ENCODE measurements around the gene ACAP3.

DNA sequence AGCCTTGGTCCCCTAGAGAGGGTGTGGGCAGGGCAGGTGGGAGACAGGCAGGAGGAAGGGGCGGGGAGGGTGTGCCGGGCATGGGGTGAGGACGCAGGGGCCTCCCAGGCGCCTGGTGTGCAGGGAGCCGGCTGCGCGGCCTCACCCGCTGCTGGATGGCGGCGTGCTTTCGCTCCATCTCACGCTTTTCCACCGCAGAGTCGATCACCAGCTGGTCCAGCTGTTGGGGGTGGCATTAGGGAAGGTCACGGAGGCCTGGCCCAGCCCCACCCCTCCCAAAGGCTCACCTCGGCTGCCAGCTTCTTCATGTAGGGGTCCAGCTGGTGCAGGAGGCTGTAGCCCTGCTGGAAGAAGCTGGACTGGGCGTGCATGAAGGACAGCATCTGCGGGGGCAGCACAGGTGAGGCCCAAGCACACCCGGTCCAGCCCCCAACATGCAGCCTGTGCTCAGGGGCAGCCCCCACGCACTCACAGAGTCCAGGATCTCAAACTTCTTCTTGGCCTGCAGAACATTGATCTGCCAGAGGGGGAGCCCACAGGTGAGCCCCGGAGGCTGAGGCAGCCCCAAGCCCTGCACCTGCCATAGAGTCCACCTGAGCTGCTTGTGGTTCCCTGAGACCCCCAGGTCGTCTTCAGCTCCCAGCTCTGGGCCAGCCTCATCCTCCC lies 7.9 kb downstream of the ACAP3 start:
- TF ChIP-seq POLR2A (IDR thresholded peaks at IDR 0.05; ENCODE audit: low read depth, low read length): no peak
- TF ChIP-seq EZH2 (IDR thresholded peaks at IDR 0.05; ENCODE audit: borderline replicate concordance, low read depth, low read length, severe bottlenecking): no peak
- no peak for TF ChIP-seq POLR2AphosphoS5 (IDR thresholded peaks at IDR 0.05; ENCODE audit: insufficient read depth, low read depth, low read length)

All from endothelial cell of umbilical vein (primary cell).